SK-N-MC (cell line): ENCODE measurements around the gene C2CD5.

ENCODE experiments used
- EZH2 ChIP-seq: fragments of 200-600 bp; sonication (generic); IDR thresholded peaks from one replicate; pipeline ENCODE4 v1.6.1; 2017; ENCODE audit warnings: antibody characterized with exemption
- POLR2AphosphoS5 ChIP-seq: IDR thresholded peaks from 2 replicates; pipeline ENCODE4 v1.6.1; 2012; ENCODE audit warnings: mild to moderate bottlenecking, low read depth, low read length, borderline replicate concordance

DNA sequence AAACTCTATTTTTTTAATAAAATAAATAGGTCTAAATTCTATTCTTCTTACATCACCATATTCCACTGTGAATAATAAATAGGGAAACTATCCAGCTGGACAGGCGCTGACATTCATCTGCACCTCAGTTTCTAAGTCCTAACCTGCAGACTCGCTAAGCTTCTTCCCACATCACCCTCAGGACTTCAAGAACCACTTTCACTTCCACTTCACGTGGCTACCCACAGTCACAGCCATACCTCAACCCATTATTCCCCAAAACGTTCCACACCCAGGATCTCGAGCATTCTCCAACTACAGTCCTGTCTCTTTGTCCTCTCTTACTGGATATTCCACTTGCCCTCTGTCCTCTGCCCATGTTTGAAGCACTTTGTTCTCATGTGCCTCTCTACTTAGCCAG is 71.1 kb downstream of the C2CD5 start:
- TF ChIP-seq POLR2AphosphoS5 (no peak), EZH2 (no peak)
